Measurements from ENCODE around the gene CDK19. TPM values are rescaled to one million over a fixed set of nuclear protein-coding genes. Genes with fewer than 3 reads are reported as not detected.

Gene CDK19
- total RNA-seq, 1 experiment from 2014 or later, result 36.8 TPM

GRCh38 chr6:110575925-110576463 lies 239.3 kb downstream of the CDK19 start:
- intact Hi-C loops (cut with micrococcal nuclease; ENCODE audit: unreplicated experiment), result no loop called here
- Histone ChIP-seq H3K9me3 (ENCODE audit: insufficient read depth, low read depth) (no peaks in the 10 kb centered on the region), H2AFZ (no peak overlapping the region), H3K4me3 (no peak overlapping the region), H3K36me3 (ENCODE audit: low read depth) (no peaks in the 10 kb centered on the region), H4K20me1 (ENCODE audit: insufficient read depth) (no peaks in the 10 kb centered on the region), H3K27ac (no peak overlapping the region), H3K4me2 (no peak overlapping the region), H3K27me3 (ENCODE audit: insufficient read depth, low read depth) (no peaks in the 10 kb centered on the region), H3K9me2 (ENCODE audit: insufficient read depth) (no peaks in the 10 kb centered on the region; the same call in 1 of the 2 replicates), H3F3A (ENCODE audit: insufficient read depth, low read depth) (no peaks in the 10 kb centered on the region), H3K79me2 (ENCODE audit: low read depth) (no peaks in the 10 kb centered on the region), H3K4me1 (replicated peaks; ENCODE audit: insufficient read depth) (no peaks in the 10 kb centered on the region)
- POLR2A ChIA-PET (ENCODE audit: unreplicated experiment), result interaction anchor here (0.7 kb wide), 1 partner anchor 83 kb away, joined by 4 read pairs; no protein-coding TSS in a partner anchor
- TF ChIP-seq EZH2 (IDR thresholded peaks at IDR 0.05; ENCODE audit: low read depth) (no peak), CTCF (conservative IDR thresholded peaks at IDR 0.05) (no peak)
- BruUV-seq (replicated peaks), result no TSS peak
- no peak for DNase-seq
- CTCF ChIA-PET, result no interaction called here

GRCh38 chr6:110574817-110575216 lies 240.5 kb downstream of the CDK19 start:
- Histone ChIP-seq H3K27me3 (ENCODE audit: insufficient read depth, low read depth) (no peaks in the 10 kb centered on the region), H3K27ac (no peak overlapping the region), H2AFZ (no peak overlapping the region), H3K4me3 (no peak overlapping the region), H4K20me1 (ENCODE audit: insufficient read depth) (no peaks in the 10 kb centered on the region), H3K79me2 (ENCODE audit: low read depth) (no peaks in the 10 kb centered on the region), H3K36me3 (ENCODE audit: low read depth) (no peaks in the 10 kb centered on the region), H3K9me2 (ENCODE audit: insufficient read depth) (no peaks in the 10 kb centered on the region; the same call in 1 of the 2 replicates), H3K9me3 (ENCODE audit: insufficient read depth, low read depth) (no peaks in the 10 kb centered on the region), H3K4me2 (no peak overlapping the region), H3F3A (ENCODE audit: insufficient read depth, low read depth) (no peaks in the 10 kb centered on the region), H3K4me1 (replicated peaks; ENCODE audit: insufficient read depth) (no peaks in the 10 kb centered on the region)
- POLR2A ChIA-PET (ENCODE audit: unreplicated experiment), result no interaction called here
- CTCF ChIA-PET, result no interaction called here
- no TSS peak for BruUV-seq (replicated peaks)
- no peak for TF ChIP-seq CTCF (conservative IDR thresholded peaks at IDR 0.05)
- no peak for TF ChIP-seq EZH2 (IDR thresholded peaks at IDR 0.05; ENCODE audit: low read depth)
- intact Hi-C loops (cut with micrococcal nuclease; ENCODE audit: unreplicated experiment), result no loop called here
- DNase-seq, result no peak

GRCh38 chr6:110573537-110573936 lies 241.7 kb downstream of the CDK19 start:
- Histone ChIP-seq H3K9me2 (ENCODE audit: insufficient read depth) (no peaks in the 10 kb centered on the region; the same call in 1 of the 2 replicates), H3K27ac (no peak overlapping the region), H3K79me2 (ENCODE audit: low read depth) (no peaks in the 10 kb centered on the region), H3K4me1 (replicated peaks; ENCODE audit: insufficient read depth) (no peaks in the 10 kb centered on the region), H3K36me3 (ENCODE audit: low read depth) (no peaks in the 10 kb centered on the region), H3K4me2 (no peak overlapping the region), H3K27me3 (ENCODE audit: insufficient read depth, low read depth) (no peaks in the 10 kb centered on the region), H3F3A (ENCODE audit: insufficient read depth, low read depth) (no peaks in the 10 kb centered on the region), H2AFZ (no peak overlapping the region), H3K9me3 (ENCODE audit: insufficient read depth, low read depth) (no peaks in the 10 kb centered on the region), H4K20me1 (ENCODE audit: insufficient read depth) (no peaks in the 10 kb centered on the region), H3K4me3 (no peak overlapping the region)
- BruUV-seq (replicated peaks), result no TSS peak
- CTCF ChIA-PET, result no interaction called here
- no peak for TF ChIP-seq CTCF (conservative IDR thresholded peaks at IDR 0.05)
- TF ChIP-seq EZH2 (IDR thresholded peaks at IDR 0.05; ENCODE audit: low read depth), result no peak
- intact Hi-C loops (cut with micrococcal nuclease; ENCODE audit: unreplicated experiment), result no loop called here
- POLR2A ChIA-PET (ENCODE audit: unreplicated experiment), result no interaction called here
- no peak for DNase-seq

Measured in PC-9 (cell line).